Calu3 (cell line): ENCODE measurements around the gene ILDR1. TPM values are rescaled to one million over a fixed set of nuclear protein-coding genes. Genes with fewer than 3 reads are reported as not detected.

Source experiments
- BruUV-seq: library from RNA; stranded (reverse); fragments of 400-500 nt; replicated peaks from 2 replicates; lab custom pipeline; 2021; lab: Mats Ljungman, UMichigan
- CTCF ChIA-PET: fragments of 300-600 bp; sonication (Branson Sonifier 250); formaldehyde crosslinking; loops from one replicate; lab custom pipeline; 2022; ENCODE audit warnings: antibody characterized with exemption; lab: Charles Lee
- DNase-seq: peaks from one replicate; pipeline ENCODE4 v3.0.0; 2022
- H3K27ac Mint-ChIP-seq: one replicate; pipeline ENCODE4 v1.8.0; 2022; ENCODE audit warnings: mixed read lengths; ENCODE audit not compliant: unreplicated experiment
- H3K27me3 Mint-ChIP-seq: one replicate; pipeline ENCODE4 v1.8.0; 2022; ENCODE audit warnings: mixed read lengths; ENCODE audit not compliant: unreplicated experiment
- H3K36me3 Mint-ChIP-seq: one replicate; pipeline ENCODE4 v1.8.0; 2022; ENCODE audit warnings: mild to moderate bottlenecking, moderate library complexity, mixed read lengths; ENCODE audit not compliant: insufficient read depth, unreplicated experiment
- H3K4me1 Mint-ChIP-seq: one replicate; pipeline ENCODE4 v1.8.0; 2022; ENCODE audit warnings: mild to moderate bottlenecking, low read depth, mixed read lengths; ENCODE audit not compliant: unreplicated experiment
- H3K4me3 Mint-ChIP-seq: one replicate; pipeline ENCODE4 v1.8.0; 2022; ENCODE audit warnings: mild to moderate bottlenecking, low read depth, moderate library complexity, mixed read lengths; ENCODE audit not compliant: unreplicated experiment
- H3K9me3 Mint-ChIP-seq: one replicate; pipeline ENCODE4 v1.8.0; 2022; ENCODE audit warnings: low read depth, mixed read lengths; ENCODE audit not compliant: unreplicated experiment
- intact Hi-C: fragments of 100-400 bp; cut with micrococcal nuclease; formaldehyde crosslinking; loops from one replicate; pipeline ENCODE4 v1.10.0; 2022; ENCODE audit not compliant: unreplicated experiment
- total RNA-seq: library from RNA; stranded (reverse); gene quantifications from 2 replicates; pipeline ENCODE4 v1.2.3, GENCODE V29; 2022
- TF ChIP-seq, protein P1 (sequence below): fragments of 200-600 bp; IDR thresholded peaks from one replicate; pipeline ENCODE4 v1.8.0; 2022; ENCODE audit warnings: antibody characterized with exemption; ENCODE audit not compliant: unreplicated experiment

The ILDR1 gene
- total RNA-seq, 1 experiment from 2014 or later, result 15.7 TPM

DNA sequence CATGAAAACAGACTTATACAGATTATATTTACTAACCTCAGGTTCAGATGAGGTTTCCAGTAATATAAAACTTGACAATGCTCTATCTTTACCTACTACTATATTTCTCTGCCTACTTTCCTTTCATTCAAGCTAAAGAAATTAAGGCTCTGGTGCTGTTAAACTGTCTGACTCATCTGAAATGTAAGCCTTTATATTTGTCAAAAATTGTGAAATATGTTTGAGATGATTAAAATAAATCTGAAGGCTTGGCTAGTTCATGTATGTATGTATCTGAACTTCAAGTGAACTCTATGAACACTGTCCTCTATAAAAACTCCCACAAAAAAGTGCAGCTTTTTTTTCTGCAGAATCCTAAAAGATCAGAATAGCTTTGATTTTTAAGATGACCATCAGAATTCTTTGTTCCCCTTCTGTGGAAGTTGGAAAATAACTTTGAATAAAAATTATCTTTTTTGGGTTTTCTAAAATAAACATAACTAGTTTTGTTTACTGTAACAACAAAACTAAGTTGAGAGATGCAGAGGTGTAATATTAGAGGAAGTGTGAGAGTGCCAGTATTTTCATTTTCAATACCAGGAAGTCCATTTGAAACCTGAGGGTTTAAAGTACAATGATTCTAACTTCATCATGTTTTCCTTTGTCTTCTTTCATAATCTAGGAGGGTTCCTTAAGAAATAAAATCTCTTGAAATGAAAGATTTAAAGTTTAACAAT, 42.2 kb downstream of the ILDR1 start:
- no peak for DNase-seq
- BruUV-seq, result no TSS peak
- TF ChIP-seq, protein P1, sequence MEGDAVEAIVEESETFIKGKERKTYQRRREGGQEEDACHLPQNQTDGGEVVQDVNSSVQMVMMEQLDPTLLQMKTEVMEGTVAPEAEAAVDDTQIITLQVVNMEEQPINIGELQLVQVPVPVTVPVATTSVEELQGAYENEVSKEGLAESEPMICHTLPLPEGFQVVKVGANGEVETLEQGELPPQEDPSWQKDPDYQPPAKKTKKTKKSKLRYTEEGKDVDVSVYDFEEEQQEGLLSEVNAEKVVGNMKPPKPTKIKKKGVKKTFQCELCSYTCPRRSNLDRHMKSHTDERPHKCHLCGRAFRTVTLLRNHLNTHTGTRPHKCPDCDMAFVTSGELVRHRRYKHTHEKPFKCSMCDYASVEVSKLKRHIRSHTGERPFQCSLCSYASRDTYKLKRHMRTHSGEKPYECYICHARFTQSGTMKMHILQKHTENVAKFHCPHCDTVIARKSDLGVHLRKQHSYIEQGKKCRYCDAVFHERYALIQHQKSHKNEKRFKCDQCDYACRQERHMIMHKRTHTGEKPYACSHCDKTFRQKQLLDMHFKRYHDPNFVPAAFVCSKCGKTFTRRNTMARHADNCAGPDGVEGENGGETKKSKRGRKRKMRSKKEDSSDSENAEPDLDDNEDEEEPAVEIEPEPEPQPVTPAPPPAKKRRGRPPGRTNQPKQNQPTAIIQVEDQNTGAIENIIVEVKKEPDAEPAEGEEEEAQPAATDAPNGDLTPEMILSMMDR, result no peak
- Mint-ChIP-seq H3K36me3 (no peaks in the 10 kb centered on the region), H3K27me3 (no peaks in the 10 kb centered on the region), H3K9me3 (peaks cover 2% of the 10 kb centered on the region), H3K27ac (peak overlapping the region; percentile 66), H3K4me1 (peaks cover 12% of the 10 kb centered on the region), H3K4me3 (peak overlapping the region; percentile 4)
- intact Hi-C loops, result loop anchor here (2.0 kb wide), 1 partner anchor 37 kb away; no protein-coding TSS in a partner anchor
- CTCF ChIA-PET, result interaction anchor here (0.7 to 1.2 kb wide), 2 partner anchors 16 to 125 kb away, joined by 3 to 5 read pairs; no protein-coding TSS in a partner anchor

DNA sequence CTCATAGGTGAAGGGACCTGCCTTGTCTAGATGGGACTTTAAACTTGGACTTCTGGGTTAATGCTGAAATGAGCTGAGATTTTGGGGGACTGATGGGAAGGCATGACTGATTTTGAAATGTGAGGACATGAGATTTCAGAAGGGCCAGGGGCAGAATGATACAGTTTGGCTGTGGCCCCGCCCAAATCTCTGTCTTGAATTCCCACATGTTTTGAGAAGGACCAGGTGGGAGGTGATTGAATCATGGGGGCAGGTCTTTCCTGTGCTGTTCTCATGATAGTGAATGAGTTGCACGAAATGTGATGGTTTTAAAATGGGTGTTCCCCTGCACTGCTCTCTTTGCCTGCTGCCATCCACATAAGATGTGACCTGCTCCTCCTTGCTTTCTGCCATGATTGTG, 42.8 kb downstream of the ILDR1 start:
- Mint-ChIP-seq H3K4me3 (peak overlapping the region; percentile 4), H3K36me3 (no peaks in the 10 kb centered on the region), H3K9me3 (no peaks in the 10 kb centered on the region), H3K27me3 (no peaks in the 10 kb centered on the region), H3K4me1 (peaks cover 12% of the 10 kb centered on the region), H3K27ac (peak overlapping the region; percentile 66)
- no peak for DNase-seq
- intact Hi-C loops, result no loop called here
- CTCF ChIA-PET, result interaction anchor here (1.2 kb wide), 1 partner anchor 16 kb away, joined by 5 read pairs; no protein-coding TSS in a partner anchor
- TF ChIP-seq, protein P1, result no peak
- no TSS peak for BruUV-seq

DNA sequence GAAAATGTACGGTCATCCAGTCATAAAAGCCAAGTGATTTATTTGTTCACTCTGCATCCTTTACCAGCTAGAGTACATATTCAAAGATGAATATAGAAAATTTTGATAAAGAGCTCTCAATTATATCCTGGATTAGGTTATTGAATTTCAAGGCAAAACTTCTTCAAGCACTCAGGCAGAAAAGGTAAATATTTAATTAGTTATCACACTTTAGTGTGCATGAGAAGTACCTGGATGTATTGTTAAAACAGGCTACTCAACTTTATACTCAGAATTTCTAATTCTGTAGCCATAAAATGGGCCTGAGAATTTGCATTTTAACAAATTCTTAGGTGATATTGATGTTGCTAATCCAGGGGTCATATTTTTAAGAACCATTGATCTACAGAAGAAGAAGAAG, 45.3 kb downstream of the ILDR1 start:
- Mint-ChIP-seq H3K9me3 (no peaks in the 10 kb centered on the region), H3K27me3 (no peaks in the 10 kb centered on the region), H3K27ac (no peak overlapping the region), H3K4me1 (peaks cover 12% of the 10 kb centered on the region), H3K36me3 (no peaks in the 10 kb centered on the region), H3K4me3 (no peak overlapping the region)
- CTCF ChIA-PET, result no interaction called here
- BruUV-seq, result no TSS peak
- no peak for DNase-seq
- TF ChIP-seq, protein P1, result no peak
- intact Hi-C loops, result no loop called here

DNA sequence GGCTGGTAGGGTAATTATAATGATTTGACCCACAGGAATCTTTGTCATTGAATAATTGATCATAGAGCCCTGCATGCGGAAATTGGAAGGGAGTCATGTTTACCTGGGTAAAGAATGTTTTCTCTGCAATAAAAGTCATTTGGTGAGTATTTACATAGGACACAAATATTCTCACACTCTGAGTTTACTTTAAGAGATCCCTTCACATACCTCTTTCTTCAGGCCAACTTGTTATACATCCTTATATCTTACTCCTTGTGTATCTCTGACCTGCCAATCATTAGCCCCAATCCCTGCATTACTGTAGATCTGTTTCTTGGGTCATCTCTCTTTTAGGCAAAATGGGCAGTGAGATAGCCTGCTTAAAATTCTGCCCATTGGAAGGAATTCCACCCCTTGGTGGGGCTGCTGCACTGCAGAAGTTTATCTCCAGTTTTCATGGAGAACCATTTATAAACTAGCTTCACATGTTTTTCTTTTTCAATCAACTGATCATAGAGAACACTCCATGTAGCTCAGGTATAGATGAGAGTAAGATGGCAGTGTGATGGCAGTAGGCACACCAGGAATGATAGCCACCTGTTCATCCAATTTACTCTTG, 46.2 kb downstream of the ILDR1 start:
- H3K4me3 Mint-ChIP-seq, result no peak overlapping the region
- H3K36me3 Mint-ChIP-seq, result no peaks in the 10 kb centered on the region
- intact Hi-C loops, result no loop called here
- no peaks in the 10 kb centered on the region for H3K27me3 Mint-ChIP-seq
- BruUV-seq, result no TSS peak
- DNase-seq, result no peak
- H3K4me1 Mint-ChIP-seq, result peaks cover 12% of the 10 kb centered on the region
- H3K27ac Mint-ChIP-seq, result no peak overlapping the region
- CTCF ChIA-PET, result no interaction called here
- H3K9me3 Mint-ChIP-seq, result no peaks in the 10 kb centered on the region
- TF ChIP-seq, protein P1, result no peak
